ENCODE measurements around the gene CHRM4. TPM values are rescaled to one million over a fixed set of nuclear protein-coding genes. Genes with fewer than 3 reads are reported as not detected.
A peak's percentile ranks its signal among the peaks of the same experiment; 100 is the strongest.

The CHRM4 gene
- total RNA-seq, 1 donor from 2014 or later: 0.35 TPM

DNA sequence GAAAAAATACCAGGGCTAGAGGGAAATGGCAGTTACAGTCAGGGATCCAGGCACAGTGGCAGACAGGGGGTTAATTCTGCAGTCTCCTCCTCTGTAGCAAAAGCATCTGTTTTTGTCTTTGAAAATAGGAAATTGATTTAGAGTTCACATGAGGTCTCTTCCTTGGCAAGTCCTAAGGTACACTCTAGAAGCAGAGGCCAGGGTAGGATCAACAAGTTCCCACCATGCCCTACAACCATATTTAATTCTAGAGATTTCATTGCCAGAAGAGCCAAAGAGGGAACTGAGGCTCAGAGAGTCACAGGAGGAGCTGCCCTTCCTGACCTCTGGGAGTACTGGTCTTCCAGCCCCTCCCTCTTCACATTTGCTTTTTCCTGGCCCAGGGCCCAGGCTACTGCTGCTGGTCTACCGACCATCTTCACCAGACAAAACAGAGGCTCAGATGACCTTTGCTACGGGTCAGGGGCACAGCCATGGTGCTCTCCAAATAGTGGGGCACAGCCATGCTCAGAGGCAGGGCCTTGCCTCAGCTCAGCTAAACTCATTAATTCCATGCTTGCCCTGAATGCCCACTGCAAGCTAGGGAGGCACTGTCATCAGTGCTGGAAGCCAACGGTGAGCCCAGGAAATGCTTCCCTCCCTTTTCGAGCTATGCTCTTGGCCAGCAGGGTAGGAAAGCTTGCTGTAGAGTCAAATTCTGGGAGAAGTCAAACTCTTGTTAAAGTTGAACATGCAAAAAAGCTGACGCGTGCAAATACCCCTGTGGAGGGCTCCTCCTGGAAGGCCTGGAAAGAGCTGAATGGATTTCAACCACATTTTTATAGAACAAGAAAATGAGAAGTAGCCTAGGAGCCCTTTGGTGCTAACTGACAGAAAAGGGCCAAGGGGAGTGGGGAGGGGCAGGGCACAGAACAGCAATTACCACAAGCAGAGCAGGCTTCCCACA is 11.7 kb upstream of the CHRM4 start:
- intact Hi-C loops (cut with DNase I): no loop called here
- no peaks in the 10 kb centered on the region for H3K27me3 ChIP-seq
- DNase-seq: no peak
- TF ChIP-seq, protein P1, sequence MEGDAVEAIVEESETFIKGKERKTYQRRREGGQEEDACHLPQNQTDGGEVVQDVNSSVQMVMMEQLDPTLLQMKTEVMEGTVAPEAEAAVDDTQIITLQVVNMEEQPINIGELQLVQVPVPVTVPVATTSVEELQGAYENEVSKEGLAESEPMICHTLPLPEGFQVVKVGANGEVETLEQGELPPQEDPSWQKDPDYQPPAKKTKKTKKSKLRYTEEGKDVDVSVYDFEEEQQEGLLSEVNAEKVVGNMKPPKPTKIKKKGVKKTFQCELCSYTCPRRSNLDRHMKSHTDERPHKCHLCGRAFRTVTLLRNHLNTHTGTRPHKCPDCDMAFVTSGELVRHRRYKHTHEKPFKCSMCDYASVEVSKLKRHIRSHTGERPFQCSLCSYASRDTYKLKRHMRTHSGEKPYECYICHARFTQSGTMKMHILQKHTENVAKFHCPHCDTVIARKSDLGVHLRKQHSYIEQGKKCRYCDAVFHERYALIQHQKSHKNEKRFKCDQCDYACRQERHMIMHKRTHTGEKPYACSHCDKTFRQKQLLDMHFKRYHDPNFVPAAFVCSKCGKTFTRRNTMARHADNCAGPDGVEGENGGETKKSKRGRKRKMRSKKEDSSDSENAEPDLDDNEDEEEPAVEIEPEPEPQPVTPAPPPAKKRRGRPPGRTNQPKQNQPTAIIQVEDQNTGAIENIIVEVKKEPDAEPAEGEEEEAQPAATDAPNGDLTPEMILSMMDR (IDR thresholded peaks at IDR 0.05): no peak
- no peaks in the 10 kb centered on the region for H3K4me1 ChIP-seq
- H3K27ac ChIP-seq: no peak overlapping the region
- no peak for ATAC-seq
- H3K4me3 ChIP-seq: no peak overlapping the region
- H3K36me3 ChIP-seq: peaks cover 57% of the 10 kb centered on the region
- H3K9me3 ChIP-seq: no peaks in the 10 kb centered on the region

DNA sequence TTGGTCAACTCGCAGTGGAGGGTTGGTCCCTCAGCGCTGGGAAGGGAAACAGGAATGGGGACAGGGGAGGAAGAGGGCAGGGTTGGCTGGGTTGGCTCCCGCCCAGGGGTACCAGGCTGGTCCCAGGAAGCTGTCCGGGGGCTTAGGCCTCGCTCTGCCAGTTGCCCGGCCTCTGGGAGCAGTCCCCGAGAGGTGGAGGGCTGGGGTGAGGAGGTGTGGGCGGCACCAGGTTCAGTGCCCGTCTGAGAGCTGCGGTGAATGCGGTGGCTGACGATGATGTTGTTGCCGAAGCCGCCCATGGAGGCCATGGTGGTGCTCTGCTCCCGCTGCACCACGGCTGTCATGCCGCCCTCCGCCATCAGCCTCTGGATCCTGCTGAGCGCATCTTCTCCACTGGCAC is 6.0 kb upstream of the CHRM4 start:
- DNase-seq: no peak
- Histone ChIP-seq H3K36me3 (peaks cover 16% of the 10 kb centered on the region), H3K27me3 (no peaks in the 10 kb centered on the region), H3K4me3 (no peak overlapping the region), H3K9me3 (no peaks in the 10 kb centered on the region), H3K4me1 (peaks cover 4% of the 10 kb centered on the region), H3K27ac (no peak overlapping the region)
- intact Hi-C loops (cut with DNase I): loop anchor here (10.0 kb wide), 1 partner anchor 137 kb away; no protein-coding TSS in a partner anchor
- ATAC-seq: no peak
- TF ChIP-seq, protein P1 (IDR thresholded peaks at IDR 0.05): no peak

DNA sequence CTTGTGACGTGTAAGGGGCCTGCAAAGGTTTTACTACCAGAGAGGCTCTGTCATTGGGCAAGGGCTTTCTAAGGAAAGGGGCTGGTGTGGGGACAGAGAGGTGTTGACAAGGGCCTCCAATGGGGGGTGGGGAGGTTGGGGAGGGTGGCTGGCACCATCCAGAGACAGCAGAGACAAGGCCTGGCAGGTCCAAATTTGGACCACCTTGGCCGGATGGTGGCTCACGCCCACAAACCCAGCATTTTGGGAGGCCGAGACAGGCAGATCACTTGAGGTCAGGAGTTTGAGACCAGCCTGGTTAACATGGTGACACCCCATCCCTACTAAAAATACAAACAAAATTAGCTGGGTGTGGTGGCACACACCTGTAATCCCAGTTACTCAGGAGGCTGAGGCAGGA is 2.2 kb upstream of the CHRM4 start:
- ATAC-seq (no peak), DNase-seq (no peak)
- peaks cover 34% of the 10 kb centered on the region for H3K27me3 ChIP-seq
- intact Hi-C loops (cut with DNase I): loop anchor here (10.0 kb wide), 1 partner anchor 141 kb away; no protein-coding TSS in a partner anchor
- no peaks in the 10 kb centered on the region for H3K9me3 ChIP-seq
- H3K4me3 ChIP-seq: no peak overlapping the region
- peaks cover 23% of the 10 kb centered on the region for H3K4me1 ChIP-seq
- H3K36me3 ChIP-seq: peaks cover 13% of the 10 kb centered on the region
- TF ChIP-seq, protein P1 (IDR thresholded peaks at IDR 0.05): no peak
- H3K27ac ChIP-seq: no peak overlapping the region

DNA sequence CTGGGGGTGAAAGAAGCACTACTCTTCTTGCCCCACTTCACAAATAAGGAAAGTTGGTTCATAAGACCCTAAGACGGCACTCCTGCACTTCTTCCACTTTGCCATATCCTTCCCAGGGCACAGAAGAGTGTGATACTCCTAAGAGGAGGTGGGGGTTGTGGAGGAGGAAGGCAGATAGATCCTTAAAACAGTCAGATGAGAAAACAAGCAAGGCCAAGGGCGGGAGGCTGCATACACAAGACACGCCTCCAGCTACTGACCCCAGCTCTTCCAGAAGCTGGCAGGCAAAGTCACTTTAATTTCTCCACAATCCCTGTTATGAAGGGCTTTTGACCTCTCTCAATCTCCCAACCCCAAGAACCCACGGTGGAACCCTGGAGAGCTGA is 1.6 kb upstream of the CHRM4 start:
- TF ChIP-seq, protein P1 (IDR thresholded peaks at IDR 0.05): no peak
- H3K4me3 ChIP-seq: no peak overlapping the region
- DNase-seq (no peak), ATAC-seq (no peak)
- H3K4me1 ChIP-seq: peaks cover 23% of the 10 kb centered on the region
- H3K36me3 ChIP-seq: peaks cover 11% of the 10 kb centered on the region
- peaks cover 39% of the 10 kb centered on the region for H3K27me3 ChIP-seq
- no peaks in the 10 kb centered on the region for H3K9me3 ChIP-seq
- intact Hi-C loops (cut with DNase I): loop anchor here (10.0 kb wide), 1 partner anchor 142 kb away; no protein-coding TSS in a partner anchor
- H3K27ac ChIP-seq: no peak overlapping the region

DNA sequence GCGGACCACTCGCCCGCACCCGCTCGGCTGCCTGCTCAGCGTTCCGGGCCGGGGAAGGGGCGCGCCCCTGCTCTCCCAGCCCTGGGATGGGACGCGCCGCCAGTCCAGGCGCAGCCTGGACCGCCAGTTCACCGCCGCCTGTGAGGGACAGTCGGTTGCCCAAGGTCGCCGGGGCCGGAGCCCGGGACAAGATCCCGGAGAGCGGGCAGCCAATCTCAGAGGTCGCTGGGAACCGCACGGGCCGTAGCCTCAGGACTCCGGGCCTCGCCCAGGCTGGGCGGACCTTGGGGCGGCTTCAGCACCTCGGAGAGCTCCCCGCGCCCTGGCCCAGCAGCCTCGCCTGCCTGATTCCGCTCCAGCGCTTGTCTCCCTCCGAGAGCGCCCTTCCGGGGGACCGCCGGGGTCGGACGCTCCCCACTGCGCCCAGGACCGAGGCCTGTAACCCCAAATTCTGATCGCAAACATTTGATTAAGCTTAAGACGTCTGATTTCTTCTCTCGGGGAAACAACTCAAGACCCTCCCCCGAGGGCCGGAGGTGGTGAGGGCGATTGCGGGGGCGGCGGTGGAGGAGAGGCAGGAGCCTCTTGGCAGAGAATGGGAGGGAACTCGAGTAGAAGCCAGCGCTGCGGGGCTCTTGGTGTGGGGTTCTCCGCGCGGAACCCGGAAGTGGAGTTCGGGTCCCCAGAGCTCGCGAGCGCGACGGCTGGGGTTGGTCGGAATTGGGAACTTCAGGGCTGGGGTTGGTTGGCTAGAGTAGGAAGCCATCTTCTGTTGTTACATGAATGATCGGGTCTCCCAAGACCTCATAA is 1.1 kb upstream of the CHRM4 start:
- Histone ChIP-seq H3K9me3 (no peaks in the 10 kb centered on the region), H3K4me3 (peak overlapping the region; percentile 37), H3K27me3 (peaks cover 45% of the 10 kb centered on the region), H3K36me3 (peaks cover 5% of the 10 kb centered on the region), H3K27ac (no peak overlapping the region), H3K4me1 (peaks cover 23% of the 10 kb centered on the region)
- ATAC-seq (peak; percentile 92), DNase-seq (peak; percentile 93)
- intact Hi-C loops (cut with DNase I): loop anchor here (10.0 kb wide), 1 partner anchor 142 kb away; no protein-coding TSS in a partner anchor
- TF ChIP-seq, protein P1 (IDR thresholded peaks at IDR 0.05): no peak
